ENCODE results near the gene PCED1B.
"Not testable (repeated sequence)": the region's sequence is repeated elsewhere in the genome, so short reads cannot be mapped to it uniquely, and the experiment has no call there.

PCED1B gene

DNA sequence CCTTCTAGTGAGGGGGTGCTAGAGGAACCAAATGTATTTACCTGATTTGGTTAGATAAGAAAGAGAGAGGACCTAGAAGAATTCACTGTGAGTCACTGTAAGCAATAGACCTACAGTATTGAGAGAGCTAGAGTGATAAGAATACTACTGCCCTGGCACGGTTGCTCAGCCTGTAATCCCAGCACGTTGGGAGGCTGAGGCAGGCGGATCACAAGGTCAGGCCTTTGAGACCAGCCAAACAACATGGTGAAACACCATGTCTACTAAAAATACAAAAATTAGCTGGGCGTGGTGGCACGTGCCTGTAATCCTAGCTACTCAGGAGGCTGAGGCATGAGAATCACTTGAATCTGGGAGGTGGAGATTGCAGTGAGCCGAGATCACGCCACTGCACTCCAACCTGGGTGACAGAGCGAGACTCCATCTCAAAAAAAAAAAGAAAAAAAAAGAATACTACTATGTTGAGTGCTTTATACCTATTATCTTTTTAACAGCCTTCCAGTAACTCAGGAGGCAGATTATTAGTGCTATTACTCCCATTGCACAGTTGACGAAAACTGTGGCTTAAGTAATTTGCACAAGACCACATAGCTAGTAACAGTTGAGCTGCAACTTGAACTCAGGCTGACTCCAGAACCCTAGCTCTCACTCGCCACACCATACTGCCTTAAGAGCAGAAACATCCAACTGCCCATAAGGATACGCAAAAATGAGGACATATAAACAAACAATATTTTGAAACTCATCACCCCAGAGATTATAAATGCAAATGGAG, 102.9 kb downstream of the PCED1B start:
- not testable (repeated sequence) for DNase-seq

DNA sequence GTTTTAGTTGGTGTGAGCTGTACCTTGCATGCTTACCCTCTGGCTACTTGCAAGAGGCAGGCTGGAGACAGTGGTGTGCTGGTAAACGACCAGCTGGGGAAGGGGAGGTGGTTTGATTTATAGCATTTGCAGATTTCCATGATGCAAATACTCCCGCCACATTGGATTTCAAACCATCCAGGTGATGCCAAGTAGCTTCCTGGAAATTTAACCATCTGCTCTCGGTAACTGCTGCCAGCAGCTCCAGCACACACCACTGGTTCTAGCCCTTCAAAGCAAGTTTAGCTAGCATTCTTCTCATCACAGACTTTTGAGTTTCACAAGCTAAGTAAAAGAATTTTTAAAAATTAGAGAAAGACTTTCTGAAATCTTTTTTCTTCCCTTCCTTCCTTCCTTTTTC, 104.8 kb downstream of the PCED1B start:
- DNase-seq: no peak

DNA sequence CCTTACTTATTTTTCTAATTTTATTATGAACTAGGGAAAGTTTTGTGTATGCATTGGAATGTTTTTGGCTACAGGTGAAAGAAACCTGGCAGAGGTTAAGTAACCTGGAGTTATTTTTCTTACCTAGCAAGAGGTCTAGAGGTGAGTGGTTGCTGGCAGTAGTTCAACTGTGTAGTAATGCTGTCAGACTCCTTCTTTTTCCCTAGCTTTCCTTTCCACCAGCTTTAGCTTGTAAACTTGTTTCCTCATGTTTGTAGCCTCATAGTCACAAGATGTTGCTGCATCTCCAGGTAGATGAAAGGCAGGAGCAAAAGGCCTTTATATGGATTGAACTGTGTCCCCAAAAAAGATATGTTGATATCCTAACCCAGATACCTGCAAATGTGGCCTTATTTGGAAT, 105.4 kb downstream of the PCED1B start:
- DNase-seq: no peak

DNA sequence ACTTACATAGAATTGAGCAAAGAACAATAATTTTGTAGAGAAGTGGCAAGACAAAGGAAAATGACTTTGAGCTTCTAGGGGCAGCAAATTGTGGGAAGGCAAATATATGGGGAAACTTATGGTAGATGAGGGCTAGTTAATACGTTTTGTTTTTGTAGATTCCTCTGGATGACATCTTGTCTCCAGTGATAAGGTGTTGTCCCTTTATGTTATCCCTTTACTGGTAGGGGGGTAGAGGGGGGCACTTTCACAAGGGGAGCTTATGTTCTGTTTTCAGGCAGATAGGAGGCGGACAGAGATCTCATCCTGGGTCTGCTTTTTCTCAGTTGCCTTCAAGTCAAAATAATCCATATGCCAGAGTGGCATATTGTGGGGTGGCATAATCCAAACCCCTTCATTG, 106.8 kb downstream of the PCED1B start:
- no peak for DNase-seq

DNA sequence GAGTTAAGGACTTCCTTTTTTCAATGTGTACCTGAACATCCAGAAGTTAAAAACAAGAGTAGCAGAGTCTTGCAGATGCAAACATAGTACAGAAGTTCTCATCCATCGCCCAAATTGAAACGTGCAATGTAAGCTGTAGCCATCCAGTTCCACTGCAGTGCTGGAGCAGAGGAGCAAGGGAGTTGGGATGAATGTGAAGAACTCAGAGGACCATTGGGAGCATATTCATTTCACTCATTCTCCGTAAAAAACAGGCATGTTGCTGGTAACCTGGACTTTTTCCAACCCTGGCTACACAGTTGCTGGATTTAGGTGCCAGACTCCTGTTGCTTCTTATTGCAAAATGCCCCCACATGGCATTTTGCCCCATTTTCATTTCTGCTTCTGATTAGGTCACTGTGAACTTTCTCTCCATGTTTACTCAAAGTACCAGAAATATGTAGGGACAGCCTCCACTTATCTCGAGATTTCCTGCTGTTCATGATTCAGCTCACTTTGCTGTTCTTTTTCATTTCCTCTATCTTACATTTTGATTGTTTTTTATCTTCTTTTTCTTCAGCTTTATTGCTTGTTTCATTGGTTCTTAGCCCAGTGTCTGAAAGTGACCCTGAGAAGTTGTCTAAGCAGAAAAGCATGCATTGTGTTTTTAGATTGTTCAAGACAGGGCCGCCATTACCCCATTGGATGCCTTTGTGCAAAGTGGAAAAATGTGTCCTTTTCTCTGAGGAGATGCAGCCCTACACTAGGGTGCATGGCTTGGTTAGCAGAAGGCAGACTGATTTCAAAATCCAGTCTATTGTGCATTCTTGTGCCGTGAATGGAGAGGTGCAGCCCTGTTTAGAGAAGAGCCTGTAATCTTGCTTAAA, 109.4 kb downstream of the PCED1B start:
- no peak for DNase-seq

DNA sequence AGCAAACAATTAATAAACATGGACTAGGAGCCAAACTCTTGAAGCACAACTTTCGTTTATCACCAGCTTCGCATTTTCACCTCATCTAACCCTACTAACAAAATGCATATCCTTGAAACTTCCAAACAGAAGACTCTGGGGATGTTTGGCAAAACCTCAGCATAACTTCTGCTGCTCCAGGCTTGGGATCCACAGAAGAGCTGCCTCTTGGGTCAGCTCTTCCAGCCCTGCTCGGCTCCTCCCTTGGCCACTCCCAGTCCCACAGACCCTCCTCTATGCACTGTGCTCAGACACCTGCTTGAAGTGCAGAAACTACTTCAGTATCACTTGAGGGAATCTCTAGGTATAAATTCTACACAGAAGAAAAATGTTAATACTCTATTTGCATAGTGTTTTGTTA, 110.3 kb downstream of the PCED1B start:
- no peak for DNase-seq

DNA sequence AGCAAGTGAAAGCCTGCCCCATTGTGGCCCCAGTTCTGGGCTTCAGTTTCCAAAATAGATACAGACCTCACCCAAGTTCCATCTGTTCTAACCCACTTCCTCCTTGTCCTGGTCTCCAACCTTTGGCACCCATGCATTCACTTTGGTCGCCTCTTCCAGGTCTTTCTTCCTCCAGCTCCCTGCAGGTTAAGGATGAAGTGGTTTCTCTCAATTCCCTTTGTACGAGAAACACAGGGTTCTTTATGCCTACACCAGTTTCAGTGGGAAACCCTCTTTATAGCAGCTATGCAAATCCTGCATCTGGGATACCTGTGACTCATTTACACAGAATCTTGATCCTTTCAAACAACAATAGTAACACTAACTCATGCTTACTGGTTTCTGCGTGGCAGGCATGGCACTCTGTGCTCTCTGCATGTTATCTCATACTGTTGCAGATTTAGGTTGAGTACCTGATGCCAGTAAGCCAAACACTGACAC, 110.9 kb downstream of the PCED1B start:
- no peak for DNase-seq

DNA sequence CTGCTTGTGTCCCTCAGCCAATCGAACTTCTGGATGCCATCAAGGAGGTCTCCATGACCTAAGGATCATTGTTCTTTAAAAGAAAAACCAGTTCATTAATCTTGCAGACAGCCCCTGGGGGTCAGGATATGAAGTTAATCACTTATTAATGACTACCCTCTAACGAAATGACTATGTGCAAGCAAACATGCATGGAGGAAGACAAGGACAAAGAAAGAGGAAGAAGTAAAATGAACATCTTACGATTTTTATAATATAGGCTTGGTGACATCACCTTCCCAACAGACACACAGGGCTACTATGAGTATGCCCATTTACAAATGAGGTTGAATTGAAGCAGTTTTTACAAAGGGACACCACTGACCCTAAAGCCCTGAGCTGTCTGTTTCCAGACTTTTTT, 111.5 kb downstream of the PCED1B start:
- no peak for DNase-seq

DNA sequence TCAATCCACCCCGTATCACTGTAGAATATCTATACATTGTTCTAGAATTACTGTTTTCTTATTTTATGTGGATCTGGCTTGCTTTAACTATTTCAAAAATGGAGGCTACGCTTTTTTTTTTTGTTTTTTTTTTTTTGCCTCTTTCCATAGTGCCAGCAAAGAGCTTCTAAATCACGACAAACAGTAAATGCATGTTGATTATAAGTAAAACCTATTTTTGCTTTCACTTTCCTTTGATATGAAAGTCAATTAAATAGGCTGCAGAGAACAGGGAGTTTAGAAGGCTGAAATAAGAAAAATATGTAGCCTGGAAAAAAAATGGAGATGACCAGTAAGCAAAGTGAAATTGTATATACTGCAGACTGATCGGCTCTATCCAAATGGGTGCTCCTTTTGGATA, 112.6 kb downstream of the PCED1B start:
- DNase-seq: no peak

DNA sequence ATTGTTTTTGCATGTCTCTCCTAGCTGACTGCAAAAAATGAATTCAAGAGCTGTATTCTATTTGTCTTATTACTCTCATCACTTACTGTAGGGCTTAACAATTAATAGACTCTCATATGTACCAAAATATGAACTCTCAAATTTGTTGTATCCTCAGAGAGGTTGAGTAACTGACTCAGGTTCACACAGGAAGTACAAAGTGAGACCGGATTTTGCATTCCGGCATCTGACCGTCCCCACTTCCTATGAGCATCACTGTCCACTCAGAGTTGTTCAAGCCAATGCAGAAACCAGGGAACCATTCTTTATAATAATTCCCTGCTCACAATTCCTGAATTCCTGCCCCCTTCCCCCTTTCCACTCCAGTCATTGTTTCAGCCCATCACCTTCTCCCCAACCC, 113.6 kb downstream of the PCED1B start:
- no peak for DNase-seq

DNA sequence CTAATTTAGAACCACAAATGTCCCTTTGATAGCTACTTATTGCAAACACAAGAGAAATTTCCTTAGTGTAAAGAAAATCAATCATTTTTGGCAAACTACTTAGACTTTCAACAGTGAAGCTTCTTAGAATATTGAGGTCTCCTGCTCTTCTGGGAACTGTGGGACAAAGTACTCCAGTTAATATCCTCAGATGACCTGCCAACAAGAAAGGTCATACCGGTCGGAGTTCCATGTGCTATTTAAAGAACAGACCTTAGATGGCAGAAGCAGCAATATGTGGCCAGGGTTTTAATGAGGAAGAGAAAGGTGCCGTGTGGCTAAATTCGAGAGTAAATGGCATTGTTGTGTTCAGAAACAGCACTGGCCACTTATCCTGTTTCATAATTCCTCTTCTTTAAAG, 115.1 kb downstream of the PCED1B start:
- DNase-seq: no peak

DNA sequence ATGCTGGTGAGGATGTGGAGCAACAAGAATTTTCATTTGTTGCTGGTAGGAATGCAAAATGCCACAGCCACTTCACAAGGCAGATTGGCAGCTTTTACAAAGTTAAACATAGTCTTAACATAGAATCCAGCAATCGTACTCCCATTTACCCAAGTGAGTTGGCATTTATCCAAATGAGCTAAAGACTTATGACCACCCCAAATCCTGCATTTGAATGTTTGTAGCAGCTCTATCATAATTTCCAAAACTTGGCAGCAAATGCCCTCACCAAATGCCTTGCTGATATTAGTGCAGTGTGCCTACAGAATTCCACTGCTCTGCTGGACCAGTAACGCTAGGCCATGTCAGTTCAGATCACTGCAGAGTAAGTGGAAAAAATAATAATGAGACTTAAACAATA, 121.0 kb downstream of the PCED1B start:
- DNase-seq: no peak

DNA sequence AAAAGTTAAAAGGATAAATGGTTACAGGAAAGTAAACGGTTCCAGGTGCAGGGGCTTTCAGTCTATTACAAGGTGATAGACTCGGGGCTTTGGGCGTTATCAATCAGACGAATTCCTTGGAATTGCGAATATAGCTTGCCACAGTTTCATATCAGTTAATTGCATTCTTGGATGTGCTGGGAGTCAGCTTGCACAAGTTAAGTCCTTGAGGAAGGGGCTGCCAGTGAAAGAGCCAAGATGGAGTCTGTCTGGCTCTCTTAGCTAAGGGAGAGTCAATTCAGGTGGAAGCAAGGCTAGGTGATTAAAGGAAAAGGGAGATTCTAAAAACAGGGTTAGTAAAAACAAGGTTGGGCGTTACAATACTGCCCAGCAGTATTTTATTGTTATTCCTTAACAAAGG, 121.8 kb downstream of the PCED1B start:
- DNase-seq: not testable (repeated sequence)

DNA sequence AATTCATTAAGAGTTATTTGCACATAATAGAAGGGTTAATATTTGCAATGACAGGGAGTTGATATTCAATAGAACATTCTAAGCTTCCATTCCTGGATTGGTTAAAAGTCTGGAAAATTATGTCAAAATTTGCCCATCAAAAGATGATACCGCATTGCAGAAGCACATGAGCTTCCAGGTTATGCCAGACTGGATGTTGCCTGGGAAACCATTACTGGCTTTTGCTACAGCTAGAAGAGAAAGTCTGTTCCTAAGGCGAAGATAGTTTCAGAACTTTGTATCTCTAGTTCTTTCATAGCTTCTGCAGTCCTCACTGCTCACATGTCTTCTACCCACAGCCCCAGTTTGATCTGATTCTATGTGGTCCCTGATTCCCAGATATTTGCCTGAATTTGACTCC, 122.8 kb downstream of the PCED1B start:
- DNase-seq: no peak

DNA sequence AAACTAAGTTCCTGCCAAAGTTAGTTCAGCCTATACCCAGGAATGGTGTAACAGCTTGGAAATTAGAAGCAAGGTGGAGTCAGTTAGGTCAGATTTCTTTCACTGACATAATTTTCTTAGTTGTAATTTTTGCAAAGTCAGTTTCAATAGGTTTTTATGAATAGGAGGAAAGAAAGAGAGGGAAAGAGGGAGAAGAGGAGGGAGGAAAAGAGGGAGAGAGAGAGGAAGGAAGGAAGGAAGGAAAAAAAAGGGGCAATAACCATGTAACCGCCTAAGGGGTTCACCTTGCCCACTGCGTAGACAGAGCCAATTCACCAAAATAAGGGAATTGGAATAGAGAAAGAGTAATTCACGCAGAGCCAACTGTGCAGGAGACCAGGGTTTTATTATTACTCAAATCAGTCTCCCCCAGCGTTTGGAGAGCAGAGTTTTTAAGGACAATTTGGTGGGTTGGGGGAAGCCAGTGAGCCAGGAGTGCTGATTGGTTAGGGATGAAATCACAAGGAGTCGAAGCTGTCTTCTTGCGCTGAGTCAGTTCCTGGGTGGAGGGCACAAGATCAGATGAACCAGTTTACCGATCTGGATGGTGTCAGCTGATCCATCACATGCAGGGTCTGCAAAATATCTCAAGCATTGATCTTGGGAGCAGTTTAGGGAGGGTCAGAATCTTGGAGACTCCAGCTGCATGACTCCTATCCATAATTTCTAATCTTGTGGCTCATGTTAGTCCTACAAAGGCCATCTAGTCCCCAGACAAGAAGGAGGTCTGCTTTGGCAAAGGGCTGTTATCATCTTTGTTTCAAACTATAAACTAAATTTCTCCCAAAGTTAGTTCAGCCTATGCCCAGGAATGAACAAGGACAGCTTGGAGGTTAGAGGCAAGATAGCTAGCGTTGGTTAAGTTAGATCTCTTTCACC, 126.4 kb downstream of the PCED1B start:
- no peak for DNase-seq

DNA sequence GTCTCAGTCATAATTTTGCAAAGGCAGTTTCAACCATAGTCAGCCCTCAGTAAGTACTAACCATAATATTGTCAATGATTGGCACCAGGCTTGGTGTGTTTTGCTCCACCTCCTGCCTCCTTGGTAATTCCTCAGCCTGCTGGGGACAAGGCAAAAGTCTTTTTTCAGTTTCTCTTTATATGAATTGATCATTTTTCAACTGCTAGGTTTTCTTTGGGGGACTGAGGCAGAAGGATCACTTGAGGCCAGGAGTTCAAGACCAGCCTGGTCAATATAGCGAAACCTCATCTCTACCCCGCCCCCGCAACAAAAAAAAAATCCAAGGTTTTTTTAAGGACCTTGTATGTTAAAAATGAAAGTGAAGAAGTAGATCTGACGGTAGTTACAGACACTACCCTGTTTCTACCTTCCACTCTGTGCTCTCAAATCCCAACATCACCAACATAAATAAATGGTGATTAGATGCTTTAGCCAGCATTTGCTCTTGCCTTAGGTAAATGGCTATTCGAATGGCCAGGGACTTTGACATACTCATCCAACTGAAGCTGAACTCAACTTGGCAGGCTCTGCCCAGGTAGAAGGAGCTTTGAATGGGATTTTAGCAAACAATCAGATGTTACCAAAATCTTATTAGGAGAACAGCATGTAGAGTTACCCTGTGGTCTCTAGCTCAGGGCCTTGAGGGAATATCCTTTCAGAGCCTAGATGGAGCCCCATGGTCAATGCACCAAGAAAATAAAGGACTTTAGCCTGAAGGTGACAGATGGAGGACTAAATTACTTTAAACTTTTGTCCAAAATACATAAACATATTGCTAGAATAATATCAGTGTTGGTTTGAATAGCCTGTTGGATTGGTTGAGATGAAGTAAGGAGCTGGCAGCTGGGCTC, 127.3 kb downstream of the PCED1B start:
- no peak for DNase-seq

DNA sequence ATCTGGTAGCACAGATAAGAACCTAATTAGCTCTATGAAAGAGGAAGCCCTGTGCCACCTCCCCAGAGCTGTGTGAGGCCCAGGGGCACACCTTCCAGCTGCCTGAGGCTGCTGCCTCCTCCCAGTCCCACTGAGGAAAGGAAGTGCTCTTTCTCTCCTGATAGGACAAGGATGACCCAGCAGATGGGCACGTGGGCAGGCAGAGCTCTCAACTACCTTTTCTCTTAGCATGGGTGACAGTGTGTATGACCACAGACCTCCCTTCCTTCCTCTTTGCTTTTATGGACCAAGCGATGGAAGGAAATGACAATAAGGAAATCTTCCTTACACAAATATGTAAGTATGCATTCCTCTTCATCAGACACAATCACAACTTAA, 127.9 kb downstream of the PCED1B start:
- no peak for DNase-seq

DNA sequence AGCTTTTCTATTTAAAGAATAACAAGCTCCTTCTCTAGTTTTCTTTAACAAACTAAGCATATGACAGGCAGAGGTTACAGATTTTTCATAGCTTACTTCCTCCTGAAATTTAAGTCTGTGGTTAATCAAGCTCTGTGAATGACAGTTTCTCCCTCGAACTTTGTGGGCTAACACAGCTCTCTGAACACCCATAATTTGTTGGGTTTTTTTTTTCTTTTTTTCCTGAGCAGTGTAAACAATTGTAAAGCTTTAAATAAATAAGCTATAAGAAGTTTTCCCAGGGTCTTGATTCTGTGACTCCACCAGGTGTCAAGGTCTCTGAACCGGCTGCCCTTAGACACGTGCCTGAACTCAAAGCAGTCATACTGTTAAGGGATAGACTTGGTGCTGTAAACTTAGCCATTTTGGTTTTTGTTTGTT, 128.4 kb downstream of the PCED1B start:
- DNase-seq: no peak

DNA sequence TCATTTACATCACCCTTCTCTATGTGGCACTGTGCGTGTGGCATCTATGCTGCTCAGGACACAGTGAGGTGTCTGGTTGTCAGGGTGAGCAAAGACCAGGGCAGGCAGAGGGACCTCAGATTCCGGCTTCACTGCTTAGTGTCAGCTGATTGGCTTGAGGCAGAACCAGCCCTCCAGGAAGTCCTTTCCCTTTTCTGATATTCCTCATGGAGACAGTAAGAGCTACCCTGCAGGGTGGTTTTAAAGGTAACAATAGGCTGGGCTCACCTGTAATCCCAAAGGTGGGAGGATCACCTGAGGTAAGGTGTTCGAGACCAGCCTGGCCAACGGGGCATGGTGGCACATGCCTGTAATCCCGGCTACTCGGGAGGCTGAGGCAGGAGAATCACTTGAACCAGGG, 129.6 kb downstream of the PCED1B start:
- DNase-seq: no peak

DNA sequence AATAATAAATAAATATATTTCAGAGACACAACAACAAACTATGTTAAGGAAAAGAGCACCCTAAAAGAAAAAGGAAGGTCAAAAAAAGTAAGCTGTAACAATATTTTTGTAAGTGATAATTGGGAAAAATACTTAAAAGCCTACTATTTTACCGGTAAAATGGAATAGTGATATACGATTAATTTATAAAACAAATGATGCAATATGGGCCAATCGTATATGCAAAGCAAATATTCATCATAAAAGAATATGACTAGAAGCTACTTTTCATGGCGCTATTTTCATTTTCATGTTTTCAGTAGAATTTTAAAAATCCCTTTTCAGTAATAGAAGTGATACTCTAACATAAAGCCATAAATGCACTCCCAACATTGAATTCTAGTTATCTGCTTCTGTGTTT, 131.4 kb downstream of the PCED1B start:
- no peak for DNase-seq

DNA sequence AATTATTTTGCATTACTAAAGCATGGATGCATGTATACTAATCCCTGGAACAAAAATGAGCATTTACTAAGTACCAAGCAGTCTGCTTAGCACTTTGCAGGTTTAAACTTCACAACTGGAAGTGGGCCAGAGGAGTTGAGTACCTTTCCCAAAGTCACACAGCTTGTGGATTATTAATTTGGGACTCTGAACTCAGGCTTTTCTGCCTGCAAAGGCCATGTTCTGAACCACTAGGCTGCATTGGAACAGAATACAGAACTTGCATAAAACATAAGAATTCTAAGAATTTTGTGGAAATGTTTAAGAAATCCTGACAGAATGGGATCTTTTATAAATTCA, 133.2 kb downstream of the PCED1B start:
- DNase-seq: no peak

DNA sequence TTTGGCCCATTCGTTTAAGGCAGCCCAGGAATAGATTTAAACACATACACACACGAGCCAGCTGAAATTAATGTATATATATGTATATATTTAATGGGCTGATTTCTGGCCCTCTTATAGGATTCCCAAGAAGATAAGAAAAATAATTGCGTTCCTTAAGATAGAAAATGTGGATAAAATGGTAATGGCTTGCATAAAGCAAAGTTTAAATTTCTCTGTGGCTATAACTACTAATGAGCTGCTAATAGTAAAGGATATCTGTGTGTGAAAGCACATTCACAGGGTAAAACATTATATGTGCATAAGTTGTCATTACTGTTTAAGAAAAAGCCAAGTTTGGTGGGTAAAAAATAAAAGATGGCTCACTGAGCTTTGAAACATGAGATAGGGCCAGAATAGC, 134.0 kb downstream of the PCED1B start:
- no peak for DNase-seq

Data from NCI-H510A (cell line).